HG03575 (cell line): ENCODE measurements around the gene PIK3R3.

ENCODE experiments used
- ATAC-seq: cut with Tn5 transposase; IDR thresholded peaks from one replicate; pipeline ENCODE4 v1.9.1; 2021; ENCODE audit not compliant: unreplicated experiment, insufficient number of reproducible peaks, low FRiP score; ENCODE audit errors: extremely low read depth

PIK3R3 gene

GRCh38 chr1:46005594-46005993, 126.8 kb downstream of the PIK3R3 start:
- no peak for ATAC-seq

DNA sequence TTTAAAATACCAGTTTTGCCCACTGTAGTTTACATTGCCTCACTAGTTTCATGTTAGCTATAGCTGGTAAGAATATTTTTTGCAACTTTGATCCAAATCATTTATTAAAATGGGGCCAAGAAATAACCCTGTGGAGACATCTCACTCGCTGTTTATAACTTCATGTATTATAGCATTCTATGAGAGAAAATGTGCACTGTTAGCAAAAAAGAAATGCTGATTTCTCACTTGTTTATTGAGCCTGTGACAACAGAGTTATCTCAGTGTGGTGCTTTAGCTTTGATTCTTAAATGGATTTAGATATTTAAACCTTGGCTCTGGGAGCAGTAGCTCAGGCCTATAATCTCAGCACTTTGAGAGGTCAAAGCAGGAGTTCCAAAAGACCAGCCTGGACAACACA, 127.9 kb downstream of the PIK3R3 start:
- ATAC-seq = no peak

GRCh38 chr1:46003315-46003714, 129.1 kb downstream of the PIK3R3 start:
- no peak for ATAC-seq

GRCh38 chr1:46002551-46003150, 129.8 kb downstream of the PIK3R3 start:
- ATAC-seq = no peak

DNA sequence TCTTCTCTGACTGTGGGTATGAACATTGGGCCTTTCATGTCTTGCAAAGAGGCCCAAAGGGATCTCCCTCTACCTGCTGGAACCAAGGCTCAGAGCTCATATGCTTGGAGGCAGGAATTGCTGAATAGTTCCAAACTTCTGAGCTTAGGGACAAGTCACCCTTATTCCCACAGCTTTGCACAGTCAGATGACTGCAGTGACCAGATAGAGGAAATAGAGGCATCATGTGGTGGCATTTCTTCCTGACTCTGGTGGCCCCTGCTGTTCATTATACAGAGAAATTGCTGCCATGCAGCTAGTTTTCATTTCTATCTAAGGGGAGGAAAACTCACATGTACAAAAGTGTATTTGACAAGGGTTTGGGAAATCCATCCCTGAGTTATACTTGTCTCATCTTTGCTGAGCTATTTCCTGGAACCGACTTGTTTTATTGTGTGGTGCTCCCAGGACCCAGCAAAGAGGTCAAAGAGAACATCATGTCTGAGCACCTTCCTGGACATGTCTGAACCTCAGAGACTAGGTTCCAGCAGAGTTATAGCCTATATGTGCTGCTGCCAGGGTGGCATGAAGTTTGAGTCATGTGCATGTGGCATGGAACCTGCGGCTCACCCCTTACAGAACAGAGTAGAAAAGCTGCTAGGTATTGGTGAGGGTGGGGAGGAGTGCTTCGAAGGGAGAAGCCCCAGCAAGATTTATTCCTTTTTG, 131.2 kb downstream of the PIK3R3 start:
- no peak for ATAC-seq

DNA sequence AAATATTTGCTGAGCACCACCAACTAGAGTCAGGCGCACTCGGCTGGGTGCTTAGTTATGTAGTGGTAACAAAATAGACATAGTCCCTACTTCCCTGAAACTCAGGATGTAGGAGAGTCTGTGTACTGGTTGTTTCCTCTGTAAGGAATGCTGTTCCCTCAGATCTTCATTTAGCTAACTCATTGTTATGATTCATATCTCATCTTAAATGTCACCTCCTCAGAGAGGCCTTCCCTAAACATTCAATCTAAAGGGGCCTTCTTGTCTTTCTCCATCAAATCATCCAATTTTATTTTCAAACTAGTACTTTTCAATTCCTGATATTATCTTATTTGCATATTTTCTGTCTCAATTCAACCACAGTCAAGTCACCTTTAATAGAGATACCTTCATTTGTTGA, 132.9 kb downstream of the PIK3R3 start:
- no peak for ATAC-seq

GRCh38 chr1:45998020-45998617, 134.3 kb downstream of the PIK3R3 start:
- ATAC-seq = no peak

DNA sequence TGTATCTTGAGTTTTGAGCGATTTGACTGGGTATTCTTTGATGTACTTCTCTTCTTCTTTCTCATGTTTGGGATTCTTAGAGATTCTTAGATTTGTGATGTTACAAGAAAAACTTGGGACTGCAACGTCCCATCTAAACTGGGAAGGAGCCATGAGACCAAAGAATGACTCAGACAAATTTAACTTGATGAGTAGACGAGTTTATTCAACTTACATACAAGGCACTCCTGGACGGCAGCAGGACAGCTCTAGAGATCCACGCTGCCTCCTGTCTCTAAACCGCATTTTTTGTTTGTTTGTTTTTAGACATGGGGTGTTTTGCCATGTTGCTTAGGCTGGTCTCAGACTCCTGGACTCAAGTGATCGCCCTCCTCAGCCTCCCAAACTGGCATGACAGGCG, 137.1 kb downstream of the PIK3R3 start:
- no peak for ATAC-seq

DNA sequence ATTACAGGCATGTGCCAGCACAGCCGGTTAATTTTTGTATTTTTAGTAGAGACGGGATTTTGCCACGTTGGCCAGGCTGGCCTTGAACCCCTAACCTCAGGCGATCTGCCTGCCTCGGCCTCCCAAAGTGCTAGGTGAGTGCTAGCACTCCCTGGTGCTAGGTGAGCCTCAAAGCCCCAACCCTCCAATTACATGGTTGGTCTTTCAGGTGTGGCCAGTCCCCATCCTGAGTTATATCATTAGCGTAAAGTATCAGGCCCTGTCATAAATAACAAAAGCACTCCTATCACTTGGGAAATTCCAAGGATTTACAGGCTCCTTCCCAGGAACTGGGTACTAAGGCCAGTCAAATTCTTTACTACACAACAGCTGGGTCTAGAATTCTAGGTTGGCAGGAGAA, 138.0 kb downstream of the PIK3R3 start:
- ATAC-seq = no peak
